Measurements from ENCODE around the gene ZNF804B.

Gene ZNF804B

GRCh38 chr7:89165421-89165820 is 405.9 kb downstream of the ZNF804B start:
- Histone ChIP-seq H3K9me3 (ENCODE audit: control insufficient read depth, insufficient read depth, low read depth, low read length) (no peaks in the 10 kb centered on the region), H3K36me3 (ENCODE audit: control insufficient read depth in 2 of 2, insufficient read depth in 1 of 2, low read length in 2 of 2) (no peaks in the 10 kb centered on the region), H3K4me3 (ENCODE audit: low read depth, low read length) (no peak overlapping the region), H3K4me1 (ENCODE audit: control insufficient read depth, insufficient read depth, low read length) (no peaks in the 10 kb centered on the region), H3K27ac (ENCODE audit: extremely low read depth, low read depth, low read length) (no peak overlapping the region)
- CTCF ChIA-PET, result no interaction called here
- TF ChIP-seq ZNF324 (tag by site-specific recombination; IDR thresholded peaks at IDR 0.05), result no peak
- TF ChIP-seq ZNF341 (tag by site-specific recombination; IDR thresholded peaks at IDR 0.05; ENCODE audit: low read depth), result no peak
- no peak for TF ChIP-seq ZNF621 (tag by site-specific recombination; IDR thresholded peaks at IDR 0.05)
- no peak for TF ChIP-seq ZNF571 (tag by site-specific recombination; IDR thresholded peaks at IDR 0.05)
- POLR2A ChIA-PET, result no interaction called here

GRCh38 chr7:89170628-89171027 is 411.1 kb downstream of the ZNF804B start:
- CTCF ChIA-PET, result no interaction called here
- POLR2A ChIA-PET, result no interaction called here
- no peak overlapping the region for H3K4me3 ChIP-seq (ENCODE audit: low read depth, low read length)
- no peaks in the 10 kb centered on the region for H3K9me3 ChIP-seq (ENCODE audit: control insufficient read depth, insufficient read depth, low read depth, low read length)
- TF ChIP-seq ZNF768 (tag by site-specific recombination; IDR thresholded peaks at IDR 0.05) (no peak), ZBTB20 (tag by site-specific recombination; IDR thresholded peaks at IDR 0.05) (no peak), ZNF561 (tag by site-specific recombination; IDR thresholded peaks at IDR 0.05; ENCODE audit: borderline replicate concordance) (no peak), KLF16 (tag by site-specific recombination; IDR thresholded peaks at IDR 0.05) (no peak), PBX3 (CRISPR knock-in tag; IDR thresholded peaks at IDR 0.05) (no peak), SALL2 (tag by site-specific recombination; IDR thresholded peaks at IDR 0.05; ENCODE audit: borderline replicate concordance) (no peak), ZFP3 (tag by site-specific recombination; IDR thresholded peaks at IDR 0.05; ENCODE audit: low read depth) (no peak), ZNF501 (tag by site-specific recombination; IDR thresholded peaks at IDR 0.05) (no peak), ZNF621 (tag by site-specific recombination; IDR thresholded peaks at IDR 0.05) (no peak), ZNF10 (tag by site-specific recombination; IDR thresholded peaks at IDR 0.05) (no peak), ZSCAN4 (tag by site-specific recombination; IDR thresholded peaks at IDR 0.05) (no peak), REPIN1 (tag by site-specific recombination; IDR thresholded peaks at IDR 0.05; ENCODE audit: low read depth) (no peak), ZNF23 (tag by site-specific recombination; IDR thresholded peaks at IDR 0.05; ENCODE audit: borderline replicate concordance) (no peak), ZNF426 (tag by site-specific recombination; IDR thresholded peaks at IDR 0.05) (no peak), ZNF510 (tag by site-specific recombination; IDR thresholded peaks at IDR 0.05; ENCODE audit: insufficient replicate concordance) (no peak), ZNF138 (tag by site-specific recombination; IDR thresholded peaks at IDR 0.05; ENCODE audit: borderline replicate concordance) (no peak), ZNF121 (tag by site-specific recombination; IDR thresholded peaks at IDR 0.05) (no peak), ZNF354C (tag by site-specific recombination; IDR thresholded peaks at IDR 0.05; ENCODE audit: borderline replicate concordance, low read depth) (no peak), PRDM6 (tag by site-specific recombination; IDR thresholded peaks at IDR 0.05) (no peak), GLI4 (tag by site-specific recombination; IDR thresholded peaks at IDR 0.05) (no peak)
- no peak overlapping the region for H3K27ac ChIP-seq (ENCODE audit: extremely low read depth, low read depth, low read length)
- no peaks in the 10 kb centered on the region for H3K36me3 ChIP-seq (ENCODE audit: control insufficient read depth in 2 of 2, insufficient read depth in 1 of 2, low read length in 2 of 2)
- H3K4me1 ChIP-seq (ENCODE audit: control insufficient read depth, insufficient read depth, low read length), result no peaks in the 10 kb centered on the region

Measured in HEK293 (cell line).